Esophagus mucosa (tissue), 1 donor: ENCODE results near the gene TFAP2A. TPM values are rescaled to one million over a fixed set of nuclear protein-coding genes. Genes with fewer than 3 reads are reported as not detected.
A peak's percentile ranks its signal among the peaks of the same experiment; 100 is the strongest.

Experiments
- ATAC-seq: fragments of 200-7000 bp; cut with Tn5 transposase; one replicate; pipeline ENCODE4 v1.9.1; 2020
- total RNA-seq: library from RNA; stranded (reverse); gene quantifications from one replicate; pipeline ENCODE4 v1.2.4, GENCODE V29; 2023
- donor health status: DM: yes; HTN: yes; CAD: no.

The TFAP2A gene
- total RNA-seq, 1 donor from 2014 or later, result 59.6 TPM

DNA sequence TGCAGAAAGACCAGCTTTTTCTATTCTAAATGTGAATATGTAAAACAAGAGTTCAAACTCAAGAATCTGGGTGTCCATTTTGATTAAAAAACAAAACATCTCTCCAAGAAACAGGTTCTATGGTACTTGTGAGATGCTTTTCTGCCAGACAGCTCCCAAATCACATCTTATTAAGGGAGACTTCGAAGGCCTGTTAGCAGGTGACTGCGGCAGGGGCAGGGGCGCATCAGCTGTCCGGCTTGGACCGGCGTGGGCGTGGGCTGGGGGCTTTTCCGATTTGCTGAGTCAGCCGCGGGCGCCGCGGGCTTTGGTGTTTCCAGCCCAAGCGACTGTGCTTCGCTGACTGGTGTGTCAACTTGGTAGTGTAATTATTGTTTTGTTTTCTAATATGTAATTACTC, 32.6 kb downstream of the TFAP2A start:
- ATAC-seq, result no peak

DNA sequence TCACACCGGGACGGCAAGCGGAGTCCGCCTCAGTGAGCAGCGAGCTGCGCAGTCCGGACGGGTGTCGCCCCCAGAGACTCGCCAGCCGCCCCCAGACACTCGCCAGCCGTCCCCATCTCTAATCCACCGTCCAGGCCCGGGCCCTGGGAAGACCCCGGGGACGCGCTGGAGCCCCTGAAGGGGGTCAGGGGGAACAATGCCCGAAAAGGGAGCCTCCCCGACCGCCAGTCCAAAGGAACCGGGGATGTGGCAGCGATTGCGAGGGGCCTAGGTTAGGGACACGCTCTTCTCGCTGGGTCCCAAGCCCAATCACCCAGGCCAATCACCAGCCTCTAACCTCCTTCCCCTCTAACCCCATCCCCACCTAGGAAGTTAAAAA, 33.1 kb downstream of the TFAP2A start:
- no peak for ATAC-seq

DNA sequence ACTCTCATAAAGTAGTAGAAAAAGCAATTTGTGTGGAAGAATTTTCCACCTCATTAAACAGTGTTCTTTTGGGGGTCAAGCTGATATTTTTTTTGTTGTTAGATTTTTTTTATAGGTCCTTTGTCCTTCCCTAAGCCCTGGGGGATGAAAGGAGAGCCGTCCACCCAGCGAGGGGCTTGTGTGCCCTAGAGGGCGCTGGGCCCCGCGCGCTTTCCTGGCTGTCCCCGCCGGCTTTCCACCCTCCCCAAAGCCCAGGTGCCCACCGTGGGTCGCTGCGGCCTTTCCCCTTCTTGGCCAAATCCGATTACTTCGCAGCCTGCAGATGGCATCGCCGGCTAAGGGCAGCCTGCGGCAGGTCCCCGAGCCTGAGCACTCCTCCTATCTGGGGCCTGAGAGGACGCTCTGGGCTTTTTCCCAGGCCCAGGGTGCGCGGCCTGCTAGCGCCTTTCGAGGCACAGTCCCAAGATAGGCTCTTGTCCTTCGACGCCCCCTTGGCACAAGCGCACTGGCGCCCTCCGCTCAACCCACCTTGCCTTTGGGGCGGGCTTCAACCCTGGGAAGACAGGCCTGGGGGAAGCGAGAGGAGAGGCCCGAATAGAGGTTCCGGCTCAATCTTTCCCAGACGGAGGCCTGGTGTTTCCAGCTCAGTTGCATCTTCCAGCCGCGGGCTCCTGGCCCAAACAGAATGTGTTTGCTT, 33.6 kb downstream of the TFAP2A start:
- ATAC-seq, result no peak

- ATAC-seq, result no peak
Measured at GRCh38 chr6:10375391-10375969, 39.4 kb downstream of the TFAP2A start.

- ATAC-seq, result no peak
Measured at GRCh38 chr6:10373642-10374359, 41.1 kb downstream of the TFAP2A start.

DNA sequence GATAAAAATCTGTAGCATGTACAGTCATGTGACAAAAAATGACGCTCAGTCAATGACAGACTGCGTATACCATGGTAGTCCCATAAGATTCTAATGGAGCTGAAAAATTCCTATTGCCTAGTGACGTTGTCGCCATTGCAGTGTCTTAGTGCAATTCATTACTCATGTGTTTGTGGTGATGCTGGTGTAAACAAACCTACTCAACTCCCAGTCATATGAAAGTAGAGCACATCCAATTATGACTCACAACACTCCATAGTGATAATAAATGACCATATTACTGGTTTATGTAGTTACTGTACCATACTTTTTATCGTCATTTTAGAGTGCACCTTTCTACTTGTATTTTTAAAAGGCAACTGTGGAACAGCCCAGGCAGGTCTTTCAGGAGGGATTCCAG, 45.0 kb downstream of the TFAP2A start:
- peak; percentile 66 for ATAC-seq

DNA sequence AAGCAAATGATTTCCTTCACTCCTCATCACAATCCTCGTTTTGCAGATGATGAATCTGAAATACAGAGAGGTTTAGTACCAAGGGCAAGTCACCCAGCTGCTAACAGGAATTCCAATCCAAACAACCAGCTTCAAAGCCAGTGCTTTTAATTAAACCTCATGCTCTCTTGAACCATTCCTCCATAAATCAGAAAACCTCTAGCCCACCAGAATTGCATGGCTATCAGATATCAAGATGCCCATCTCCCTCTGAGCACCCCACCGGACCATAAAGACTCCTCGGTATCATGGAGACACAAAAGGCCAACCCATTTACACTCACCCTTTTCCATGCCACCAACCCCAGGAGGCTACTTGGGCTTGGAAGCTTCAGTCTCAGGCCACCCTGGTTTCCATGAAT, 46.0 kb downstream of the TFAP2A start:
- no peak for ATAC-seq

DNA sequence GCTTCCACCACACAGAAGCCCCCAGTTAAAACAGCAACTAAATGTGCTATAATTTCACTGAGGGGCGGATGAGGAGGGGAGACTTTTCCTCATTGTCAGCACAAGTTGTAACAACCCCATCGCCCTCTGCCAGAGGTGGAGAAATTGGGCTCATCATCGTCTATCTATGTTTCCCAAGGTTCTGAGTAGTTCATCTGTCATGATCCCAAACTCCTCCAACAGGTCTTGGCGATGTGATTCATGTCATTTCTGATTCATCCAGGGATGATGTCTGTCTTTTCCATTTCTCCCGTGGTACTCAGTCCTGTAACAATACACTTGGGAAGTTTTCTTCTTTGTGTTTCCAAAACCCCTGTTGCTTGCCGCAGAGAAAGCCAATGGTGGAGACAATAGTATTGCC, 51.0 kb downstream of the TFAP2A start:
- peak; percentile 75 for ATAC-seq

DNA sequence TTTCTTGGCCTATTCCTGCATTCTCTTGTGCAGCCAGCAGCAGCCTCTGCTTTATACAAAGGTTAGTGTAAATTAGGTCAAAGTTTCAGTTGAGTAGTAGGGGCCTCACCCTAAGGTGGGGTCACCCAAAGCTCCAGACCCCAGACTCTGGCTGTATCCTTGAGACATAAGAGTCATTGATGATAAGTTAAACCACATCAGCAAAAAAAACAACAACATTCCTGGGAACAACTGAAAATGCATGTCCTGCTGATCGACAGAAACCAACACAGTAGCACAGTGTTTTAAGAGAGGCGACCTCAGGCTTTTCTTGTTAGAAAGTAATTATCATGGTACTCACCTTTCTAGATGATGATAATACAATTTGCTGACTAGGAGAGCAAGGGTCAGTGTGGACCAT, 52.6 kb downstream of the TFAP2A start:
- no peak for ATAC-seq

DNA sequence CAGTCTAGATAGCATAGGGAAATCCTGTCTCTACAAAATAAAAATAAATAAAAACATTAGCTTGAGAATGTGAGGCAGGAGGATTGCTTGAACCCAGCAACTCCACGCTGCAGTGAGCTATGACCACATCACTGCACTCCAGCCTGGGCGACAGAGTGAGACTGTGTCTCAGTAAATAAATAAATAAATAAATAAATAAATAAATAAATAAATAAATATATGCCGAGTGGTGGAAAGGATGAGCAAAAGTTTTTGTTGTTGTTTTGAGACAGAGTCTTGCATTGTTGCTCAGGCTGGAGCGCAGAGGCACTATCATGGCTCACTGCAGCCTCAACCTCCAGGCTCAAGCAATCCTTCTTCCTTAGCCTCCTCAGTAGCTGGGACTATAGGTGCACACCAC, 53.4 kb downstream of the TFAP2A start:
- no peak for ATAC-seq

GRCh38 chr6:10359581-10359980, 55.3 kb downstream of the TFAP2A start:
- ATAC-seq, result no peak

DNA sequence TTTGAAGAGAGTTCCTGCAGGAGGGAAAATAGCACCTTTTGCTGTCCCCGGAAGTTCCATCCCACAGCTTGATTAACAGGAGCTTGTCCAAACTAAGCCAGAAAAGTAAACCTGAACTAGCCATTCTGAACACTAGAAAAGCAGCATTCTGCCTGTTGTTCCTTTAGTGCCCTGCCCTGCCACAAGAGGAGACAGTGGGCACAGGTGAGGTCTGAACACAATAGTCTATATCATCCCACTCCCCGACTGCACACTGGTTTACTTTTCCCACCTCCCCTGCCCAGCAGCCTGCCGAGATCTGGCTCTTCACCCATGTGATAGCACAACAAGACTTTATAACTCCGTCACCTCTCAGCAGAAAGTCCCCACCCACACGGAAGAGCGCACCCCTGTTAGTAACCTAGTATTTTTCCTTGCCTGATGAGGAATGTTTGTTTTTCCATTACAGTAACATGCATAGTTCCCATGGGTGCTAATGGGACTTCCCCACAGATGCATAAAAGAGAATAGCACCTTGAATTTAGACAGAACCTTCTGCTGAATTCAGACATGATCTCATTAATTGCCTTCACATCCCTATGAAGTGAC, 59.7 kb downstream of the TFAP2A start:
- ATAC-seq, result peak; percentile 77

- ATAC-seq, result no peak
Measured at GRCh38 chr6:10351791-10352190, 63.1 kb downstream of the TFAP2A start.

DNA sequence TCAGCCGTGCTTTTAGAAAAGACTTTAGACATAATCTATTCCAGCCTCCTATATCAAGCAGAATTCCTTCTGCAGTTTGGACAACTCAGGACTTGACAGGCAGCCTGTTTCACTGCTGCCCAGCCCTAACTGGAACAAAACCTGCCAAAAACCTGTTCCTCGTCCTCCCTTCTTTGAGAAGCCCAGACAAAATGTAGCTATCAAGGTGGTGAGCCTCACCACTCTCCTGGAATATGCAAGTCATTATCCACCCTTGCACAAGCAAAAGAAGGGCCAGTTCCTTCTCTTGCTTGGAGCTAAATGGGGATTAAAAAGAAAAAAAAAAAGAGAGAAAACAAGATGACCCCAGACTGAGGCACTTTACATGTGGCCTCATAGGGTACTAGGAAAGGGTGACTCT, 64.2 kb downstream of the TFAP2A start:
- peak; percentile 49 for ATAC-seq

GRCh38 chr6:10347561-10348327, 67.1 kb downstream of the TFAP2A start:
- ATAC-seq, result peak; percentile 75

Other genes starting within 250 kb of the TFAP2A start
- gene GCNT2, start 106.3 kb upstream of the TFAP2A start, total RNA-seq, result 8.1 TPM